K562 (cell line): ENCODE results near the gene ANKLE1. TPM values are rescaled to one million over a fixed set of nuclear protein-coding genes. Genes with fewer than 3 reads are reported as not detected.
A peak's percentile ranks its signal among the peaks of the same experiment; 100 is the strongest.

Experiments used
- ARNT ChIP-seq, 2 experiments: fragments of 450-650 bp; IDR thresholded peaks; 2 replicates each; pipeline ENCODE4 v1.6.1; 2016; ENCODE audit warnings: mild to moderate bottlenecking in 1 of 2
- BRF2 ChIP-seq: IDR thresholded peaks from 3 replicates; pipeline ENCODE4 v1.6.1; 2011; ENCODE audit warnings: borderline replicate concordance, mild to moderate bottlenecking; ENCODE audit not compliant: insufficient read length, insufficient read depth
- CAMTA2 ChIP-seq: fragments of 250-450 bp; sonication (Bioruptor Pico); conservative IDR thresholded peaks from 2 replicates; pipeline ENCODE4 v1.5.1; 2022
- CCNT2 ChIP-seq: IDR thresholded peaks from 2 replicates; pipeline ENCODE4 v1.6.1; 2011; ENCODE audit warnings: borderline replicate concordance, low read depth, mild to moderate bottlenecking, moderate library complexity, mixed read lengths, low read length; ENCODE audit not compliant: insufficient read length; ENCODE audit errors: extremely low read depth
- CXXC5 ChIP-seq: fragments of 250-450 bp; sonication (Bioruptor Pico); IDR thresholded peaks from 2 replicates; pipeline ENCODE4 v1.8.0; 2022; ENCODE audit warnings: inconsistent platforms, mild to moderate bottlenecking, moderate library complexity
- GTF2B ChIP-seq: IDR thresholded peaks from 2 replicates; pipeline ENCODE4 v1.6.1; 2011; ENCODE audit not compliant: insufficient read length; ENCODE audit errors: extremely low read depth
- HDAC6 ChIP-seq: IDR thresholded peaks from 2 replicates; pipeline ENCODE4 v1.6.1; 2012; ENCODE audit warnings: low read depth, mild to moderate bottlenecking, control low read depth, inconsistent platforms, low read length, moderate library complexity
- KLF1 ChIP-seq: fragments of 450-650 bp; IDR thresholded peaks from 2 replicates; pipeline ENCODE4 v1.6.1; 2016; ENCODE audit warnings: missing genetic modification characterization, missing compliant biosample characterization
- PATZ1 ChIP-seq: fragments of 250-450 bp; sonication (Bioruptor Pico); IDR thresholded peaks from 2 replicates; pipeline ENCODE4 v1.5.0; 2020; ENCODE audit warnings: mild to moderate bottlenecking, borderline replicate concordance
- PHF21A ChIP-seq: fragments of 450-650 bp; IDR thresholded peaks from 2 replicates; pipeline ENCODE4 v1.6.1; 2017; ENCODE audit warnings: low read depth, borderline replicate concordance
- SNIP1 ChIP-seq: fragments of 450-650 bp; IDR thresholded peaks from 2 replicates; pipeline ENCODE4 v1.7.1; 2017; ENCODE audit warnings: low read depth, mild to moderate bottlenecking
- SREBF1 ChIP-seq: fragments of 150-350 bp; IDR thresholded peaks from 2 replicates; pipeline ENCODE4 v1.6.1; 2014; ENCODE audit warnings: antibody characterized with exemption, low read depth, low read length, borderline replicate concordance
- SRSF7 ChIP-seq: fragments of 200-400 bp; formaldehyde crosslinking; optimal IDR thresholded peaks from 2 replicates; pipeline ENCODE3; 2017; ENCODE audit warnings: mild to moderate bottlenecking, low read depth, low read length
- TAL1 ChIP-seq: fragments of 450-650 bp; IDR thresholded peaks from 2 replicates; pipeline ENCODE4 v1.6.1; 2016; ENCODE audit warnings: mild to moderate bottlenecking
- XRCC4 ChIP-seq: IDR thresholded peaks from one replicate; pipeline ENCODE4 v1.6.1; 2011; ENCODE audit not compliant: insufficient read depth, insufficient read length; ENCODE audit errors: extremely low read depth
- YBX1 ChIP-seq: fragments of 450-650 bp; IDR thresholded peaks from 2 replicates; pipeline ENCODE4 v1.7.1; 2016; ENCODE audit warnings: mild to moderate bottlenecking
- ZBTB34 ChIP-seq: fragments of 250-450 bp; sonication (Bioruptor Pico); IDR thresholded peaks from 2 replicates; pipeline ENCODE4 v1.8.0; 2021; ENCODE audit warnings: mild to moderate bottlenecking, moderate library complexity
- ZFX ChIP-seq: sonication (generic); formaldehyde crosslinking; IDR thresholded peaks from 2 replicates; pipeline ENCODE4 v1.8.0; 2022; ENCODE audit warnings: mild to moderate bottlenecking, missing genetic modification reagents, moderate library complexity
- ZKSCAN3 ChIP-seq: fragments of 250-450 bp; sonication (Bioruptor Pico); IDR thresholded peaks from 2 replicates; pipeline ENCODE4 v1.4.0; 2020
- ZNF511 ChIP-seq: sonication (generic); formaldehyde crosslinking; IDR thresholded peaks from 2 replicates; pipeline ENCODE4 v1.8.0; 2022; ENCODE audit warnings: mild to moderate bottlenecking, missing genetic modification reagents
- ZSCAN32 ChIP-seq: fragments of 450-650 bp; formaldehyde crosslinking; IDR thresholded peaks from 2 replicates; pipeline ENCODE4 v1.4.0; 2020; ENCODE audit warnings: mild to moderate bottlenecking, moderate library complexity
- polyA plus RNA-seq, 8 experiments: library from polyadenylated mRNA; depleted of rRNA in 4 of 8; stranded (reverse) in 5 of 8; unstranded in 3 of 8; fragments of >200 nt; fragmentation: Nextera tagmentation in 2 of 8; fragmentation: Illumina TruSeq in 1 of 8; extraction: Ambion mirVana in 2 of 8; extraction: Trizol in 1 of 8; gene quantifications; 2 replicates each; pipeline versions ENCODE4 v1.2.1 to v1.2.3, GENCODE V29; 2011 to 2014; ENCODE audit warnings: inconsistent platforms in 1 of 8, missing spikeins in 1 of 8
- total RNA-seq, 7 experiments: library from RNA; depleted of rRNA in 6 of 7; stranded (reverse); fragments of >200 nt in 6 of 7; fragmentation: Illumina TruSeq in 2 of 7; extraction: Trizol in 2 of 7; gene quantifications; 2 replicates each; pipeline versions ENCODE4 v1.2.1 to v1.2.3, GENCODE V29; 2011 to 2021; ENCODE audit warnings: low replicate concordance in 1 of 7

ANKLE1 gene
- total and polyA plus RNA-seq, 9 of the 15 experiments (the other 6 are each of a cell fraction or from before 2014, with no cell fraction given), result 0.63 to 9.2 (median 2.9) TPM

- TF ChIP-seq SREBF1 (no peak), TAL1 (no peak), HDAC6 (no peak), PATZ1 (CRISPR knock-in tag) (no peak), XRCC4 (no peak), KLF1 (tag) (no peak), ZNF511 (CRISPR knock-in tag) (no peak), GTF2B (no peak), BRF2 (no peak), ZSCAN32 (no peak), ZBTB34 (CRISPR knock-in tag) (peak; percentile 63; the same call in 1 of the 2 replicates), SRSF7 (no peak), ZFX (no peak; the same call in 1 of the 2 replicates), CCNT2 (no peak), CXXC5 (no peak; the same call in 1 of the 2 replicates), ARNT (IDR thresholded peaks at IDR 0.05) (no peak; a peak in 1 of 4 replicates), ZKSCAN3 (no peak), SNIP1 (no peak), PHF21A (no peak), YBX1 (no peak), CAMTA2 (CRISPR knock-in tag) (no peak)
Observed at GRCh38 chr19:17309198-17309964, 27.7 kb downstream of the ANKLE1 start, which contains the start of gene DDA1 (continued).
